Posterior cingulate gyrus (tissue), 11 donors: ENCODE results near the gene ZNF225.
"Not testable (repeated sequence)": the region's sequence is repeated elsewhere in the genome, so short reads cannot be mapped to it uniquely, and the experiment has no call there.

Experiments
- DNase-seq, 10 donors: peaks; one replicate each; pipeline versions ENCODE4 v3.0.0 to v3.0.0-alpha.2; 2020 to 2021; ENCODE audit warnings: mixed read lengths in 3 of 10
- intact Hi-C: fragments of 100-400 bp; cut with DNase I; formaldehyde crosslinking; loops from one replicate; pipeline ENCODE4 v1.15.1; 2023

The ZNF225 gene

DNA sequence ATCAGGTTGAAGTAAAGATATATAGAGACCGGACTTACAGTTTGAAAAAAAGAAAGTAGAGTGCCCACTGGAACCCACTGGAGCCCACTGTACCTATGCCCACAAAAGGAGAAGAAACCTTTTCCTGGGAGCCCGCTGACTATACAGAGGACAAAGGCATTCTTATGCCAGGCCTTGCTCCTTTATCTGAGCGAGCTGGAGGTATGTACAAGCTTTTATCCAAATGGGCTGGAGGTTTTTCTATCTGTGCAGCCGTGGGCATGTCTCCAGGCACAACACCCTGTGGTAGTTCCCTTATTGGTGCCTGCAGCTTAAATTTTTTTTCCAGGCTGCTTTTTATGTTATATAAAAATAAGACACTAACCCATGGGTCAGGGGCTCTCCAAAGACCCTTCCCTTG is 36.6 kb downstream of the ZNF225 start:
- DNase-seq = no peak
- intact Hi-C loops = no loop called here

DNA sequence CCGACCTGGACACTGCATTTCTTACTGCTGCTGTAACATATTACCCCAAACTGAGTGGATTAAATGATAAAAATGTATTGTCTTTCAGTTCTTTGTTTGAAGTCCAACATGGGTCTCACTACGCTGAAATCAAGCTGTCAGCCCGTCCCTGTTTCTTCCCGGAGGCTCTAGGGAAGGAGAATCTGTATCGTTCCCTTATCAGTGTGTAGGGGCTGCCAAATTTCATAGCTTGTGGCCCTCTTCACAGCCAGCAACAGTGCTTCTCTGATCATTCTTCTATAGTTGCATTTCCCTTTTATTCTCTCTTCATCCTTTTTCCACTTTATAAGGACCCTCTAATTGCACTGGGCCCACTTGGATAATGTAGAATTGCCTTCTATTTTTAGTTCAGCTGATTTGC is 38.3 kb downstream of the ZNF225 start:
- intact Hi-C loops = no loop called here
- DNase-seq = no peak

DNA sequence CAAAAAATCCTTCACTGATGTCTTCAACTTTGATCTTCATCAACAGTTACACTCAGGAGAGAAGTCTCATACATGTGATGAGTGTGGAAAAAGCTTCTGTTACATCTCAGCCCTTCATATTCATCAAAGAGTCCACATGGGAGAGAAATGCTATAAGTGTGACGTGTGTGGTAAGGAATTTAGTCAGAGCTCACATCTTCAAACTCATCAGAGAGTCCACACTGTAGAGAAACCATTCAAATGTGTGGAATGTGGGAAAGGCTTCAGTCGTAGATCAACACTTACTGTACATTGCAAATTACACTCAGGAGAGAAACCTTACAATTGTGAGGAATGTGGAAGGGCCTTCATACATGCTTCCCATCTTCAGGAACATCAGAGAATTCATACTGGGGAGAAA is 43.3 kb downstream of the ZNF225 start:
- intact Hi-C loops = no loop called here
- DNase-seq = no peak

DNA sequence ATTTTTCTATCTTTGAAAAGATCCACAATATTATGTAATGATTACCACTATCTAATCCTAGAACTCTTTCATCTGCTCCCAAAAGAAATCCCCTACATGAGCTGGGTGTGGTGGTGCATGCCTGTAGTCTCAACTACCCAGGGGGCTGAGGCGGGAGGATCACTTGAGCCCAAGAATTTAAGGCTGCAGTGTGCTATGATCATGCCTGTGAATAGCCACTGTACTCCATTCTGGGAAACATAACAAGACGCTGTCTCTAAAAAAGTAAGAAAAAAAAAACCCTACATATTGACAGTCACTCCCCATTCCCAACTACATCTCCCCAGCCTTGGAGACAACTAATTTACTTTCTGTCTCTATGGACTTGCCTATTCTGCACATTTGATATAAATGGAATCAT is 50.6 kb downstream of the ZNF225 start:
- no peak for DNase-seq
- intact Hi-C loops = loop anchor here (1.0 to 2.0 kb wide), 5 partner anchors 22 to 113 kb away; partner anchors contain the start of genes ZNF224, ZNF225 and ZNF234

DNA sequence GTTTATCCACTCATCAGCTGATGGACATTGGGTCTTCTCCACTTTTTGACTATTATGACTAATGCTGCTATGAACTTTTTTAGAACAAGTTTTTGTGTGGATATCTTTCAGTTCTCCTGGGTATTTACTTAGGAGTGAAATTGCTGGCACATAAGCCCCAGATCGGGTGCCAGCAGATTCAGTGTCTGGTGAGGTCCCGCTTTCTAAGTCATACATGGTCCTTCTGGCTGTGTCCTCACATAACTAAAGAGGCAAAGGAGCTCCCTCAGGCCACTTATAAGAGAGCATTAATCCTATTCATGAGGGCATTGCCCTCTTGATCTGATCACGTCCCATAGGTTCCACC is 51.1 kb downstream of the ZNF225 start:
- no peak for DNase-seq
- intact Hi-C loops = loop anchor here (1.0 to 2.0 kb wide), 5 partner anchors 23 to 113 kb away; partner anchors contain the start of genes ZNF224, ZNF225 and ZNF234

DNA sequence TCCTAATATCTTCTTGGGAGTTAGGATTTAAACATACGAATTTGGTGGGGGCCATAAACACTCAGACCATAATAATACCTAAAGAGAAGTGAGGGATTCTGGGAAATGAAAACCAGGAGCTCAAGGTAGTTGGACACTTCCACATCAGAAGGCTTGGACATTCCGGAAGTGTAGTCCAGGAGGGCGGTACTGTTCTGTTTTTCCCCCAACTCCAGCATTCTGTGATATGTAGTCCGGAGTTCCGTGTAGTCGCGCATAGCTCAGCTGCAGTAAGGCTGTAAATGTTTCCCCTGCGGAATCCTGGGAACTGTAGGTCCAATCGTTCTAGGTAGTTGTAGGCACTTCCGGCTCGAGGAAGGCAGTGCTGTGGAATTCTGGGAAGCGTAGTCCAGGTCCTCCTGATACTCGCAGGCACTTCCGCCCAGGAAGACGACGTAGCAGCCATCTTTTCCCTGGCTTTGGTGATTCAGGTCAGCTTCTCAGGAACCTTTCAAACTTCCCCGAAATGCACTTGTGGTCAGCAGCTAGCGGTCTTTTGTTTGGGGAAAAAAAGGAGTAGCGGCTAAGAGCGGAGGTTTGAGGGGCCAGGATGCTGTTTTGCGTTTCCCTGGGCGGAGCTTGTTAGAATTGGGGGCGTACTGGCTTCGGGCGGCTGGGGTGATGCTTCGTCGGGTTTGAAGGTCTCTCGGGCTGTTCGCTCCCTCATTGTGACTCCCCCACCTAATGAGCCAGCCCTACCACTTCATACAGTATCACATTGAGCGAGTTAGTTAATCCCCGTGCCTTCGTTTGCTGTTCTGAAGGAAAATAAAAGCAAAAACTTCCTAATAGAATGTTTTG is 51.7 kb downstream of the ZNF225 start, which contains the start of gene ZNF226:
Gene ZNF226, plus strand, starts transcription at position 428 of the 840 bp plus-strand sequence. CDS start 4,981 bp downstream, outside the sequence.
- intact Hi-C loops = loop anchor here (1.0 to 2.0 kb wide), 5 partner anchors 24 to 114 kb away; partner anchors contain the start of genes ZNF224, ZNF225 and ZNF234

DNA sequence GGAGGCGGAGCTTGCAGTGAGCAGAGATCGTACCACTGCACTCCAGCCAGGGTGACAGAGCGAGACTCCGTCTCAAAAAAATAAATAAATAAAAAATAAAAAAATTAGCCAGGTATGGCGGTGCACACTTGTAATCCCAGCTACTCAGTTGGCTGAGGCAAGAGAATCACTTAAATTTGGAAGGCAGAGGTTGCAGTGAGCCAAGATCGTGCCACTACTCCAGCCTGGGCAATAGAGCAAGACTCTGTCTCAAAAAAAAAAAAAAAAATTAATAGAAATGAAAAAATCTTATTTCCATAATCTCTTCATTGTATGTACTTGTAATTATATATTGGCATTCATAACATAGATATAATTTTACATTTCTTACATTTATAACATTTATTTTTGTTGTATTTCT is 57.5 kb downstream of the ZNF225 start:
- DNase-seq, intact Hi-C loops: not testable (repeated sequence)

More for the DNA sequence above, 51.7 kb downstream of the ZNF225 start, which contains the start of gene ZNF226:
- DNase-seq = peak; percentile 88 to 98 (median 92)

DNA sequence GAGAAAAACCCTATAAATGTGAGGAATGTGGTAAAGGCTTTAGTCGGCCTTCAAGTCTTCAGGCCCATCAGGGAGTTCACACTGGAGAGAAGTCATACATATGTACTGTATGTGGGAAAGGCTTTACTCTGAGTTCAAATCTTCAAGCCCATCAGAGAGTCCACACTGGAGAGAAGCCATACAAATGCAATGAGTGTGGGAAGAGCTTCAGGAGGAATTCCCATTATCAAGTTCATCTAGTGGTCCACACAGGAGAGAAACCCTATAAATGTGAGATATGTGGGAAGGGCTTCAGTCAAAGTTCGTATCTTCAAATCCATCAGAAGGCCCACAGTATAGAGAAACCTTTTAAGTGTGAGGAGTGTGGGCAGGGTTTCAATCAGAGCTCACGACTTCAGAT is 63.4 kb downstream of the ZNF225 start:
- no peak for DNase-seq
- intact Hi-C loops = no loop called here

DNA sequence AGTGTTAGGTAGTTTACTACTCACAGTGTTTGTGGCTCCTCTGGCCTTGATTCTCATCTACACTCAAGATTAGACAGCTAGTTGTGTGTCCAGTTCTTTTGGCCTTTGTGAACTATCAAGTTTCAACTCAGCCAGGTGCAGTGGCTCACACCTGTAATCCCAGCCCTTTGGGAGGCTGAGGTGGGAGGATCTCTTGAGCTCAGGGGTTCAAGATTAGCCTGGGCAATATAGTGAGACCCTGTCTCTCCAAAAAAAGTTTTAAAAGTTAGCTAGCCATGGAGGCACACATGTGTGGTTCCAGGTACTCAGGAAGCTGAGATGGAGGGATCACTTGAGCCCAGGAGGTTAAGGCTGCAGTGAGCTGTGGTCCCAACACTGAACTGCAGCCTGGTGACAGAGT is 67.8 kb downstream of the ZNF225 start:
- intact Hi-C loops = no loop called here
- no peak for DNase-seq

DNA sequence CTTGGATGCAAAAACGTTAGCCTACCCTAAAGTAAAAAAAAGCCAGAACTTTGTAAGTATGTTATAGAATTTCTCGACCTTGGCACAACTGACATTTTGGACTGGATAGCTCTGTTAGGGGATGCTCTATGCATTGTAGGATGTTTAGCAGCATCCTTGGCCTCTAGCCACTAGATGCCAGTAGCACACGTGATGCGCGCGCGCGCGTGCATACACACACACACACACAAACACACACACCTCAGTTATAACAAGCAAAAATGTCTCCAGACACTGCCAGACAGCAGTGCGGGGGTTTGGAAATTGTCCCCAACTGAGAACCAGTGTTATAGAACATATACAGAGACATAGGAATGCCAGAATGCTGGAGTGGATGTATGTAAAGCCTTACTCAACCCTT is 68.9 kb downstream of the ZNF225 start:
- intact Hi-C loops = no loop called here

More for the DNA sequence above, 68.9 kb downstream of the ZNF225 start:
- no peak for DNase-seq
